HG03159 (cell line): Measurements from ENCODE around the gene GPR142.
A peak's percentile ranks its signal among the peaks of the same experiment; 100 is the strongest.

Source experiments
- ATAC-seq: cut with Tn5 transposase; IDR thresholded peaks from one replicate; pipeline ENCODE4 v1.9.1; 2021; ENCODE audit warnings: mild to moderate bottlenecking, moderate library complexity; ENCODE audit not compliant: unreplicated experiment

The GPR142 gene

DNA sequence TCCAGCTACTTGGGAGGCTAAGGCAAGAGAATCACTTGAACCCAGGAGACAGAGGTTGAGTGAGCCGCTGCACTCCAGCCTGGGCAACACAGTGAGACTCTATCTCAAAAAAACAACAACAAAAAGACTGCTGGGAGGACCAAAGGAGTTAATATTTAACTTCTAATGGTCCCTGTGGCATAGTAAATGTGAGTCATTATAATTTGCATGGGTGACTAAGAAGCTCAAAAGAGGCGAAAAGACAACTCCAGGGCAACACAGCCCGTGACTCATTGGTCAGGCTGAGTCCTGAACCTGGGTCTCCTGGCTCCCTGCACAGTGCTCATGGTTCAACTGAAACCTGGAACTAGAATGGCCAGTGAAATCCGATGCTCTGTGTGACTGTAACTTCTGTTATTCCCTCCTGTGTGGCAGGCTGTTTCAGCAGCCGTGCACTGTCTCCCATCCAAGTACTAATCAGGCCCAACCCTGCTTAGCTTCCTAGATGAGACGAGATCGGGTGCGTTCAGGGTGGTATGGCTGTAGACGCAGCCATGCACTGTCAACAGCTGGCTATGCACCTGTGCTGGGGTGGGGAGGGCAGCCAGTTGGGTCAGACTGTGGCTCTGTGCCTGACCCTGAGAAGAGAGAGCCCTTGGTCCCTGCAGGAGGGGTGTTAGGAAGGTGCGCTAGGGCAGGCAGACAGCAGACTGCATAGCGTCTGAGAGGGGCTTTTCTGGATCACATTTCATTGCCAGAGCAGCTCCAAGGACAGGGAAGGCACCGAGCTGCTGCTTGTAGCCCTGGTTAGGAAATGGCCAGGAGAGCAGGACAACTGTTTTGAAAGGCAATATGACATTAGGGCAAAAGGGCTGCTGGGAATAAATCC is 50.1 kb downstream of the GPR142 start:
- ATAC-seq = peak; percentile 75

DNA sequence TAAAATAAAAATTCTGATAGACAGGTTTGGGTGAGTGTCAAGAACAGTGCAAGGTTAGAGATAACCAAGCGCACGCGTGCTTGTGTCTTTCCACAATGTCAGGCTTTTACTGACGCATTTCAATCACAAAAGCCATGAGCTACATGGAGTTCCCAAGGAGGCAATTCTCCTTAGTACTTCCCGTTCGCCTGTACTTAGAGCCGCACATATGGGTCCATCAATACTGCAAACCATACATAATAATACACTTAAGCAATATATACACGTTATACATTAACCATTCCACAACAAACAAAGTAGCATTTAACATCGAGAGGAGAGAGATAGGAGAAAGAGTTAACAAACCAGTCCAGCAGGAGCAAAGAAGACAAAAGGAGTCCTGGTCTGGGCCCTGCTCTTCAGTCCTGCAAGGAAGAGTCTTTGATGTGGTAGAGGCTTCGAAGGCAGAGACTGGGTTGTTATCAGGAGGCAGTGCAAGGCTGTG is 52.7 kb downstream of the GPR142 start:
- ATAC-seq = no peak
